ENCODE measurements around the gene CHML. TPM values are rescaled to one million over a fixed set of nuclear protein-coding genes. Genes with fewer than 3 reads are reported as not detected.

The CHML gene
- total RNA-seq, 2 donors from 2014 or later, result 1.6 to 3.6 TPM

- H3K36me3 ChIP-seq (replicated peaks in 1 of 2; ENCODE audit: insufficient read depth in 1 of 2, low read depth in 2 of 2), result no peaks in the 10 kb centered on the region
- H3K27me3 ChIP-seq, result no peaks in the 10 kb centered on the region
- H3K27ac ChIP-seq, result no peak overlapping the region
- peak; percentile 35 for ATAC-seq
- DNase-seq, result no peak
- TF ChIP-seq POLR2A (IDR thresholded peaks at IDR 0.05) (no peak), CTCF (IDR thresholded peaks at IDR 0.05) (no peak)
- intact Hi-C loops (cut with DNase I), result no loop called here
- H3K4me3 ChIP-seq, result no peak overlapping the region
- H3K9me3 ChIP-seq, result no peaks in the 10 kb centered on the region
- H3K4me1 ChIP-seq, result no peaks in the 10 kb centered on the region
Measured at GRCh38 chr1:241591317-241591716, 48.9 kb downstream of the CHML start.

GRCh38 chr1:241590719-241591118, 49.5 kb downstream of the CHML start:
- no peak for DNase-seq
- no peak for ATAC-seq
- Histone ChIP-seq H3K9me3 (no peaks in the 10 kb centered on the region), H3K36me3 (replicated peaks in 1 of 2; ENCODE audit: insufficient read depth in 1 of 2, low read depth in 2 of 2) (no peaks in the 10 kb centered on the region), H3K4me1 (no peaks in the 10 kb centered on the region), H3K27me3 (no peaks in the 10 kb centered on the region), H3K4me3 (no peak overlapping the region), H3K27ac (no peak overlapping the region)
- intact Hi-C loops (cut with DNase I), result no loop called here
- WGBS, 2 donors, result 46 to 52% methylated on average over 4 of the region's 4 CpGs
- TF ChIP-seq CTCF (IDR thresholded peaks at IDR 0.05), result no peak
- no peak for TF ChIP-seq POLR2A (IDR thresholded peaks at IDR 0.05)

Other genes with a start within 250 kb of the CHML start
- 10 to 100 TPM; 12.5 to 27.0 TPM for gene FH, start 120.6 kb downstream of the CHML start, total RNA-seq
- gene KMO, start 108.0 kb downstream of the CHML start, total RNA-seq, result 1 to 10 TPM; 1.3 to 3.6 TPM
- gene OPN3, start within 50 bp of the CHML start, total RNA-seq, result 1 to 10 TPM; 2.3 to 7.0 TPM
- not detected for gene WDR64, start 11.9 kb upstream of the CHML start, total RNA-seq
- not detected for gene EXO1, start 207.8 kb upstream of the CHML start, total RNA-seq